AG09319 (cell line): Measurements from ENCODE around the gene GPATCH8.

Experiments
- DNase-seq: peaks from one replicate; pipeline ENCODE4 v3.0.0-alpha.2; 2010; ENCODE audit warnings: low read depth; ENCODE audit errors: extremely low read depth
- TF ChIP-seq, protein P1 (sequence below): IDR thresholded peaks from 2 replicates; pipeline ENCODE4 v1.5.1; 2011; ENCODE audit warnings: low read depth, mild to moderate bottlenecking, inconsistent platforms, low read length, moderate library complexity

GPATCH8 gene

DNA sequence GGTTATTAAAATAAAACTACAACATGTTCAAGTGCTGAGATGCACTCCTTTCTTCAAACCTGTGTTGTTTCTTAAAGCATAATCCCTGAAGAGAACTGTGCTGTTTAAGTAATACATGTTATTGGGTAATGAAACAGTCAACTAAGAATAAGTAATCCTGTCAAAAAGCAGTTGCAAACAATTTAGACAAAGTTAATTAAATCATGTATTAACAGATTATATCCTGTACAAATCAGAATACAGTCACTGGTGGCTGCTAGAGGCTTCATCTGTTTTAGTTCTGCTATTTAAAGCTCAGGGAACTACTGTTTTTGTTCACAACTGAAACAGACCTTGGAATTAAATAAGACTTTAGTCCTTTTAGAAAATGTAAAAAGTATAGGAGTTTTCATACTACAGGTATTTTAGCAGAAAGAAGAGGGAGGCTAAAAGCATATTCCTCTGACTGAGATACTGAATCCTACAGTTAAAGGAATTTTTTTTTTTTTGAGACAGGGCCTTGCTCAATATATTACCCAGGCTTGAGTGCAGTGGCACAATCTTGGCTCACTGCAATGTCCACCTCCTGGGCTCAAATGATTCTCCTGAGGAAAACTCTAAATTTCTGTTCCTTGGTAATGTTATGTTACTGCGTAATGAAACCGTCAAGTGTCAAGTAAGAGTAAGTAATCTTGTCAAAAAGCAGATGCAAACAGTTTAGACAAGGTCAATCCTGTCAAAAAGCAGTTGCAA is 86.5 kb downstream of the GPATCH8 start:
- no peak for DNase-seq

GRCh38 chr17:44414394-44415155 is 88.6 kb downstream of the GPATCH8 start:
- TF ChIP-seq, protein P1, sequence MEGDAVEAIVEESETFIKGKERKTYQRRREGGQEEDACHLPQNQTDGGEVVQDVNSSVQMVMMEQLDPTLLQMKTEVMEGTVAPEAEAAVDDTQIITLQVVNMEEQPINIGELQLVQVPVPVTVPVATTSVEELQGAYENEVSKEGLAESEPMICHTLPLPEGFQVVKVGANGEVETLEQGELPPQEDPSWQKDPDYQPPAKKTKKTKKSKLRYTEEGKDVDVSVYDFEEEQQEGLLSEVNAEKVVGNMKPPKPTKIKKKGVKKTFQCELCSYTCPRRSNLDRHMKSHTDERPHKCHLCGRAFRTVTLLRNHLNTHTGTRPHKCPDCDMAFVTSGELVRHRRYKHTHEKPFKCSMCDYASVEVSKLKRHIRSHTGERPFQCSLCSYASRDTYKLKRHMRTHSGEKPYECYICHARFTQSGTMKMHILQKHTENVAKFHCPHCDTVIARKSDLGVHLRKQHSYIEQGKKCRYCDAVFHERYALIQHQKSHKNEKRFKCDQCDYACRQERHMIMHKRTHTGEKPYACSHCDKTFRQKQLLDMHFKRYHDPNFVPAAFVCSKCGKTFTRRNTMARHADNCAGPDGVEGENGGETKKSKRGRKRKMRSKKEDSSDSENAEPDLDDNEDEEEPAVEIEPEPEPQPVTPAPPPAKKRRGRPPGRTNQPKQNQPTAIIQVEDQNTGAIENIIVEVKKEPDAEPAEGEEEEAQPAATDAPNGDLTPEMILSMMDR: no peak
- no peak for DNase-seq

More for the DNA sequence above, 86.5 kb downstream of the GPATCH8 start:
- TF ChIP-seq, protein P1: no peak

- TF ChIP-seq, protein P1: no peak
- no peak for DNase-seq
Measured at GRCh38 chr17:44409309-44410028, 93.7 kb downstream of the GPATCH8 start.

DNA sequence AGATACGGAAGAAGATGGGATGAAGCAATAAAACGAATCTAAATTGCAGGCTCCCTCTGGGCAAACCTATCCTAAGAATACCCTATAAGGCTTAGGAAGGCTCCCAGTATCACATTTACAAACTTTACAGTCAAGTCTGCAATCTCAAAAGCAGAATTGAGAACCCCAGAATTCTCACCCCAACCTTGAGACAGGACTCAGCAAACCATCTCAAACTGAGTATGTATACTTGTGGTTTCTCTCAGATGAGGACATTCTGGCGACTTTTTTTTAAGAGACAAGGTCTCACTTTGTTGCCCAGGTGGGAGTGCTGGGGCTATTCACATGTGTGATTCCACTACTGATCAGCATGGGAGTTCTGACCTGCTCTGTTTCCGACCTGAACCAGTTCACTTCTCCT is 94.4 kb downstream of the GPATCH8 start:
- DNase-seq: no peak
- TF ChIP-seq, protein P1: no peak

- TF ChIP-seq, protein P1: no peak
- no peak for DNase-seq
Measured at GRCh38 chr17:44402564-44403172, 100.5 kb downstream of the GPATCH8 start.

GRCh38 chr17:44400226-44400847 is 102.9 kb downstream of the GPATCH8 start:
- DNase-seq: peak; percentile 3
- TF ChIP-seq, protein P1: peak; percentile 41
